ENCODE results near the gene TMEM184C.

Gene TMEM184C

GRCh38 chr4:147639388-147639787 is 22.2 kb downstream of the TMEM184C start:
- DNase-seq (ENCODE audit: extremely low read depth, low read depth), result peak; percentile 68
- no peak overlapping the region for H3K4me3 ChIP-seq (replicated peaks; ENCODE audit: low read depth, low read length)
- no peak for TF ChIP-seq CTCF (IDR thresholded peaks at IDR 0.05; ENCODE audit: low read depth, low read length, missing control alignments)

GRCh38 chr4:147640331-147640730 is 23.1 kb downstream of the TMEM184C start:
- peak; percentile 31 for DNase-seq (ENCODE audit: extremely low read depth, low read depth)
- H3K4me3 ChIP-seq (replicated peaks; ENCODE audit: low read depth, low read length), result no peak overlapping the region
- no peak for TF ChIP-seq CTCF (IDR thresholded peaks at IDR 0.05; ENCODE audit: low read depth, low read length, missing control alignments)

GRCh38 chr4:147643616-147644015 is 26.4 kb downstream of the TMEM184C start:
- TF ChIP-seq CTCF (IDR thresholded peaks at IDR 0.05; ENCODE audit: low read depth, low read length, missing control alignments), result no peak
- no peak for DNase-seq (ENCODE audit: extremely low read depth, low read depth)

GRCh38 chr4:147644471-147644870 is 27.3 kb downstream of the TMEM184C start:
- TF ChIP-seq CTCF (IDR thresholded peaks at IDR 0.05; ENCODE audit: low read depth, low read length, missing control alignments), result no peak
- no peak for DNase-seq (ENCODE audit: extremely low read depth, low read depth)
- no peak overlapping the region for H3K4me3 ChIP-seq (replicated peaks; ENCODE audit: low read depth, low read length)

More at GRCh38 chr4:147643616-147644015, 26.4 kb downstream of the TMEM184C start:
- H3K4me3 ChIP-seq (replicated peaks; ENCODE audit: low read depth, low read length), result no peak overlapping the region

GRCh38 chr4:147645099-147645498 is 27.9 kb downstream of the TMEM184C start:
- TF ChIP-seq CTCF (IDR thresholded peaks at IDR 0.05; ENCODE audit: low read depth, low read length, missing control alignments), result no peak
- DNase-seq (ENCODE audit: extremely low read depth, low read depth), result no peak
- H3K4me3 ChIP-seq (replicated peaks; ENCODE audit: low read depth, low read length), result no peak overlapping the region

GRCh38 chr4:147648656-147649055 is 31.5 kb downstream of the TMEM184C start:
- DNase-seq (ENCODE audit: extremely low read depth, low read depth), result no peak
- no peak for TF ChIP-seq CTCF (IDR thresholded peaks at IDR 0.05; ENCODE audit: low read depth, low read length, missing control alignments)
- H3K4me3 ChIP-seq (replicated peaks; ENCODE audit: low read depth, low read length), result no peak overlapping the region

GRCh38 chr4:147651563-147651962 is 34.4 kb downstream of the TMEM184C start:
- no peak overlapping the region for H3K4me3 ChIP-seq (replicated peaks; ENCODE audit: low read depth, low read length)
- no peak for TF ChIP-seq CTCF (IDR thresholded peaks at IDR 0.05; ENCODE audit: low read depth, low read length, missing control alignments)
- DNase-seq (ENCODE audit: extremely low read depth, low read depth), result no peak

Data from HFF-Myc (cell line).